Activated CD8-positive, alpha-beta memory T cell treated with anti-CD3 and anti-CD28 coated beads, Interleukin-2, amount 50 U/mL, for 24 hours (primary cell): ENCODE data around the gene UQCRQ.

Source experiments
- DNase-seq: peaks from one replicate; pipeline ENCODE4 v3.0.0-alpha.2; 2020; ENCODE audit errors: extremely low read depth

The UQCRQ gene

DNA sequence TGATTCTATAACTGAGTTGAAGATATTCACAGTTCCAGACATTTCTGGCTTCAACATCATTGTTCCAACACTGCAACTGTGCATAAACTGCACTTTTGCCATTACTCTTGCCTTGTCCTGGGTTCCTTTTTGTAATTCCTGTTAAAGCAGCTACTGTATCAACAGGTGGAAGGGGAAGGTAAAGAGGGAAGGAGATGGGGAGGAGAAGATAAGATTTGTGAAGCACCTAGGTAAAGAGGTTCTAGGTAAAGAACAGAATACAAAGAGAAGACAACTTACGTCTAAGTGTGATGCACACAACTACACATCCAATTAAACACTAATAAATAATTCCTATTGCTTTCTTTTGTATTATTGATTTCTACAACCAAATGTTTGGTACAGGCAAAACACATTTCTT lies 43.3 kb downstream of the UQCRQ start:
- DNase-seq = no peak

- no peak for DNase-seq
These were observed 49.2 kb downstream of the UQCRQ start for GRCh38 chr5:132915681-132916080.

GRCh38 chr5:132916086-132916485 lies 49.6 kb downstream of the UQCRQ start:
- no peak for DNase-seq
